Measurements from ENCODE around the gene LRIG3. TPM values are rescaled to one million over a fixed set of nuclear protein-coding genes. Genes with fewer than 3 reads are reported as not detected.

The LRIG3 gene
- total and polyA plus RNA-seq, 2 of the 8 experiments (the other 6 are each of a cell fraction or from before 2014, with no cell fraction given) = 6.5 to 9.1 TPM

DNA sequence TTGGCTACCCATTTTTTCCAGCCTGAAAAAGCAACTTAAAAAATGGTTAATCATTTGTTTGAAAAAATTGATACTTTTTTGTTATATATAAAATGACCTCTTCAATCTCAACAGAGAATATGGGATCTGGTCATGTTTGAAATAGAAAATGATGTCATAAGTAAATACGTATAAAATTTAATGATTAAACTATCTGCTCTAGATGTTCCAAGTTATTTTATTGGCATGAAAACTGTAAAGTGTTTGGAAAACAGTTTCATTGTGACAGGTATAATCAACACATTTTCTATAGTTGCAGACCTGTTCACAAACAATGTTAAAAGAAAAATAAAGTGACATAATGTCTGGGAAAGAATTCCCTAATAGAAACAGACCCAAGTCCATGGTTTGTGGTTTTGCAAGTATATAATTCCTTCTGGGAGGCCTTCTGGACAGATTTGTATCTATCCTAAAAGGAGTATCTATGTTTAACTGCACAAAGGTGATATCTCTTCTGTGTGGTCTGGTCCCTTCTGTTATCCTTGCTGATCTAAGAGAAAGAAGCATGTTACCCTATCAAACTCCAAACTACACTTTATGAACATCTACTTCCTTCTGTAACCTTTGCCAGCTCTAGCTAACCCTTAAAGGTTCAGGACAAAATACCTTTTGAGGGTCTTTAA lies 39.5 kb upstream of the LRIG3 start (continued):
- TF ChIP-seq BRCA1 (IDR thresholded peaks at IDR 0.05; ENCODE audit: low read depth, low read length) (no peak), MAFK (IDR thresholded peaks at IDR 0.05; ENCODE audit: low read depth, low read length) (no peak), HDAC6 (IDR thresholded peaks at IDR 0.05; ENCODE audit: low read depth, low read length) (no peak), TCF12 (IDR thresholded peaks at IDR 0.05; ENCODE audit: low read depth, low read length) (no peak), NRF1 (IDR thresholded peaks at IDR 0.05; ENCODE audit: low read depth, low read length) (no peak), FOSL1 (IDR thresholded peaks at IDR 0.05; ENCODE audit: insufficient read depth, low read depth, low read length) (no peak), EGR1 (IDR thresholded peaks at IDR 0.05; ENCODE audit: borderline replicate concordance, low read depth, low read length) (no peak), HDAC2 (IDR thresholded peaks at IDR 0.05; ENCODE audit: borderline replicate concordance in 1 of 2, low read depth in 2 of 2, low read length in 2 of 2) (no peak)
